HepG2 (cell line): ENCODE measurements around the gene RBM19. TPM values are rescaled to one million over a fixed set of nuclear protein-coding genes. Genes with fewer than 3 reads are reported as not detected.
A peak's percentile ranks its signal among the peaks of the same experiment; 100 is the strongest.

Source experiments
- EP300 ChIP-seq, 3 experiments: sonication (generic) in 1 of 3; formaldehyde crosslinking in 1 of 3; IDR thresholded peaks; 2 replicates each; pipeline versions ENCODE4 v1.5.1 to v1.6.1; 2011 to 2020; ENCODE audit warnings: low read depth in 2 of 3, low read length in 2 of 3, borderline replicate concordance in 1 of 3, improper control_type of control experiment in 1 of 3, mild to moderate bottlenecking in 1 of 3, missing genetic modification reagents in 1 of 3, moderate library complexity in 1 of 3
- FOSL2 ChIP-seq: sonication (generic); formaldehyde crosslinking; IDR thresholded peaks from 2 replicates; pipeline ENCODE4 v1.4.0; 2020; ENCODE audit warnings: missing genetic modification reagents
- GFI1 ChIP-seq: sonication (generic); formaldehyde crosslinking; IDR thresholded peaks from 2 replicates; pipeline ENCODE4 v1.5.0; 2020; ENCODE audit warnings: missing genetic modification reagents, mild to moderate bottlenecking, borderline replicate concordance
- MTA1 ChIP-seq: sonication (generic); formaldehyde crosslinking; IDR thresholded peaks from 2 replicates; pipeline ENCODE4 v1.4.0; 2020; ENCODE audit warnings: missing genetic modification reagents, mild to moderate bottlenecking, borderline replicate concordance
- NCOA5 ChIP-seq: sonication (generic); formaldehyde crosslinking; IDR thresholded peaks from 2 replicates; pipeline ENCODE4 v1.4.0; 2020; ENCODE audit warnings: missing genetic modification reagents
- SCMH1 ChIP-seq: sonication (generic); formaldehyde crosslinking; IDR thresholded peaks from 2 replicates; pipeline ENCODE4 v1.9.0; 2021; ENCODE audit warnings: missing genetic modification reagents, mild to moderate bottlenecking, borderline replicate concordance
- ZFP36L1 ChIP-seq: sonication (generic); formaldehyde crosslinking; IDR thresholded peaks from 2 replicates; pipeline ENCODE4 v1.8.0; 2022; ENCODE audit warnings: mild to moderate bottlenecking, missing genetic modification reagents, moderate library complexity
- ZNF337 ChIP-seq: sonication (generic); formaldehyde crosslinking; IDR thresholded peaks from 2 replicates; pipeline ENCODE4 v1.5.1; 2020; ENCODE audit warnings: missing genetic modification reagents, low read depth, mild to moderate bottlenecking, borderline replicate concordance
- ZNF496 ChIP-seq: sonication (generic); formaldehyde crosslinking; IDR thresholded peaks from 2 replicates; pipeline ENCODE4 v1.8.1; 2023; ENCODE audit warnings: mild to moderate bottlenecking, moderate library complexity, missing genetic modification reagents; ENCODE audit not compliant: insufficient replicate concordance
- ZNF777 ChIP-seq: sonication (generic); formaldehyde crosslinking; IDR thresholded peaks from 2 replicates; pipeline ENCODE4 v1.4.0; 2020; ENCODE audit warnings: missing genetic modification reagents
- polyA plus RNA-seq, 8 experiments: library from polyadenylated mRNA; depleted of rRNA in 3 of 8; stranded (reverse) in 7 of 8; unstranded in 1 of 8; fragments of >200 nt; fragmentation: Illumina TruSeq in 4 of 8; extraction: Trizol in 4 of 8; gene quantifications; 2 replicates each; pipeline versions ENCODE4 v1.2.1 to v1.2.3, GENCODE V29; 2011 to 2016; ENCODE audit warnings: low read depth in 4 of 8, missing spikeins in 1 of 8, mixed read lengths in 1 of 8; ENCODE audit not compliant: insufficient read depth in 1 of 8
- total RNA-seq, 5 experiments: library from RNA; depleted of rRNA; stranded (reverse); fragments of >200 nt; fragmentation: Illumina TruSeq; extraction: Trizol; gene quantifications; 2 replicates each; pipeline ENCODE4 v1.2.3, GENCODE V29; 2016; ENCODE audit warnings: low read depth in 1 of 5
- TF ChIP-seq, protein P1 (sequence below): sonication (generic); formaldehyde crosslinking; IDR thresholded peaks from 2 replicates; pipeline ENCODE4 v1.8.1; 2023; ENCODE audit warnings: mild to moderate bottlenecking, inconsistent platforms, moderate library complexity, missing genetic modification reagents, borderline replicate concordance
- TF ChIP-seq, protein P2 (sequence below): sonication (generic); formaldehyde crosslinking; IDR thresholded peaks from 2 replicates; pipeline ENCODE4 v1.4.0; 2020; ENCODE audit warnings: missing genetic modification reagents, borderline replicate concordance
- TF ChIP-seq, protein P3 (sequence below): sonication (generic); formaldehyde crosslinking; IDR thresholded peaks from 2 replicates; pipeline ENCODE4 v1.4.0; 2020; ENCODE audit warnings: missing genetic modification reagents
- TF ChIP-seq, protein P4 (sequence below): sonication (generic); formaldehyde crosslinking; IDR thresholded peaks from 2 replicates; pipeline ENCODE4 v1.9.0; 2021; ENCODE audit warnings: missing genetic modification reagents, borderline replicate concordance

Gene RBM19
- total and polyA plus RNA-seq, 2 of the 13 experiments (the other 11 are each of a cell fraction or from before 2014, with no cell fraction given) = 19.3 to 32.2 TPM

DNA sequence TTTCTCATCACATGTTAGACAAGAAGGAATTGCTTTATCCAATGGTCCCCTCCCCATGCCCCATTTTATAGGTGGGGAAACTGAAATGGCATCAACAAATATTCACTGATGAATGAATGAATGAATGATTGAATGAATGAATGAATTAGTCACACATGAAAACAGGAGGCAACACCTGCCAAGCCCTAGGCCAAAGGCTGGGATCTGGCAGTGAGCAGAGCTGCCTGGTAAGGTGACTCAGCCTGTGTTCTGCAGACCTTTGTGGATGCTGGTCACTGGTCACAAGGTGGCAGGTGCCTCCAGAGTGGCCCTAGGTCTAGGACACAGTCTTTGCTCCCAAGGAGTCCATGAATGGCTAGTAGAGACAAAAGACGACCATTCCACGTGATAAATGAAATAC is 188.4 kb downstream of the RBM19 start (continued):
- TF ChIP-seq NCOA5 (CRISPR knock-in tag) (no peak), ZNF777 (CRISPR knock-in tag) (no peak), GFI1 (CRISPR knock-in tag) (no peak), SCMH1 (CRISPR knock-in tag) (no peak), ZNF337 (CRISPR knock-in tag) (no peak), ZFP36L1 (CRISPR knock-in tag) (no peak), ZNF496 (CRISPR knock-in tag) (no peak), MTA1 (CRISPR knock-in tag) (no peak), EP300 (IDR thresholded peaks at IDR 0.05; ENCODE audit: low read depth in 2 of 2, low read length in 2 of 2) (no peak), EP300 (CRISPR knock-in tag; IDR thresholded peaks at IDR 0.05; ENCODE audit: borderline replicate concordance) (no peak), FOSL2 (0 out of 2 replicates have a peak, but pooled peaks have one; percentile 24)
- TF ChIP-seq, protein P1, sequence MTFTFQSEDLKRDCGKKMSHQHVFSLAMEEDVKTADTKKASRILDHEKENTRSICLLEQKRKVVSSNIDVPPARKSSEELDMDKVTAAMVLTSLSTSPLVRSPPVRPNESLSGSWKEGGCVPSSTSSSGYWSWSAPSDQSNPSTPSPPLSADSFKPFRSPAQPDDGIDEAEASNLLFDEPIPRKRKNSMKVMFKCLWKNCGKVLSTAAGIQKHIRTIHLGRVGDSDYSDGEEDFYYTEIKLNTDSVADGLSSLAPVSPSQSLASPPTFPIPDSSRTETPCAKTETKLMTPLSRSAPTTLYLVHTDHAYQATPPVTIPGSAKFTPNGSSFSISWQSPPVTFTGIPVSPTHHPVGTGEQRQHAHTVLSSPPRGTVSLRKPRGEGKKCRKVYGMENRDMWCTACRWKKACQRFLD (CRISPR knock-in tag) = no peak
- TF ChIP-seq, protein P2, sequence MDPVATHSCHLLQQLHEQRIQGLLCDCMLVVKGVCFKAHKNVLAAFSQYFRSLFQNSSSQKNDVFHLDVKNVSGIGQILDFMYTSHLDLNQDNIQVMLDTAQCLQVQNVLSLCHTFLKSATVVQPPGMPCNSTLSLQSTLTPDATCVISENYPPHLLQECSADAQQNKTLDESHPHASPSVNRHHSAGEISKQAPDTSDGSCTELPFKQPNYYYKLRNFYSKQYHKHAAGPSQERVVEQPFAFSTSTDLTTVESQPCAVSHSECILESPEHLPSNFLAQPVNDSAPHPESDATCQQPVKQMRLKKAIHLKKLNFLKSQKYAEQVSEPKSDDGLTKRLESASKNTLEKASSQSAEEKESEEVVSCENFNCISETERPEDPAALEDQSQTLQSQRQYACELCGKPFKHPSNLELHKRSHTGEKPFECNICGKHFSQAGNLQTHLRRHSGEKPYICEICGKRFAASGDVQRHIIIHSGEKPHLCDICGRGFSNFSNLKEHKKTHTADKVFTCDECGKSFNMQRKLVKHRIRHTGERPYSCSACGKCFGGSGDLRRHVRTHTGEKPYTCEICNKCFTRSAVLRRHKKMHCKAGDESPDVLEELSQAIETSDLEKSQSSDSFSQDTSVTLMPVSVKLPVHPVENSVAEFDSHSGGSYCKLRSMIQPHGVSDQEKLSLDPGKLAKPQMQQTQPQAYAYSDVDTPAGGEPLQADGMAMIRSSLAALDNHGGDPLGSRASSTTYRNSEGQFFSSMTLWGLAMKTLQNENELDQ (CRISPR knock-in tag) = no peak
- TF ChIP-seq, protein P3, sequence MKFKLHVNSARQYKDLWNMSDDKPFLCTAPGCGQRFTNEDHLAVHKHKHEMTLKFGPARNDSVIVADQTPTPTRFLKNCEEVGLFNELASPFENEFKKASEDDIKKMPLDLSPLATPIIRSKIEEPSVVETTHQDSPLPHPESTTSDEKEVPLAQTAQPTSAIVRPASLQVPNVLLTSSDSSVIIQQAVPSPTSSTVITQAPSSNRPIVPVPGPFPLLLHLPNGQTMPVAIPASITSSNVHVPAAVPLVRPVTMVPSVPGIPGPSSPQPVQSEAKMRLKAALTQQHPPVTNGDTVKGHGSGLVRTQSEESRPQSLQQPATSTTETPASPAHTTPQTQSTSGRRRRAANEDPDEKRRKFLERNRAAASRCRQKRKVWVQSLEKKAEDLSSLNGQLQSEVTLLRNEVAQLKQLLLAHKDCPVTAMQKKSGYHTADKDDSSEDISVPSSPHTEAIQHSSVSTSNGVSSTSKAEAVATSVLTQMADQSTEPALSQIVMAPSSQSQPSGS (CRISPR knock-in tag) = no peak
- TF ChIP-seq, protein P4, sequence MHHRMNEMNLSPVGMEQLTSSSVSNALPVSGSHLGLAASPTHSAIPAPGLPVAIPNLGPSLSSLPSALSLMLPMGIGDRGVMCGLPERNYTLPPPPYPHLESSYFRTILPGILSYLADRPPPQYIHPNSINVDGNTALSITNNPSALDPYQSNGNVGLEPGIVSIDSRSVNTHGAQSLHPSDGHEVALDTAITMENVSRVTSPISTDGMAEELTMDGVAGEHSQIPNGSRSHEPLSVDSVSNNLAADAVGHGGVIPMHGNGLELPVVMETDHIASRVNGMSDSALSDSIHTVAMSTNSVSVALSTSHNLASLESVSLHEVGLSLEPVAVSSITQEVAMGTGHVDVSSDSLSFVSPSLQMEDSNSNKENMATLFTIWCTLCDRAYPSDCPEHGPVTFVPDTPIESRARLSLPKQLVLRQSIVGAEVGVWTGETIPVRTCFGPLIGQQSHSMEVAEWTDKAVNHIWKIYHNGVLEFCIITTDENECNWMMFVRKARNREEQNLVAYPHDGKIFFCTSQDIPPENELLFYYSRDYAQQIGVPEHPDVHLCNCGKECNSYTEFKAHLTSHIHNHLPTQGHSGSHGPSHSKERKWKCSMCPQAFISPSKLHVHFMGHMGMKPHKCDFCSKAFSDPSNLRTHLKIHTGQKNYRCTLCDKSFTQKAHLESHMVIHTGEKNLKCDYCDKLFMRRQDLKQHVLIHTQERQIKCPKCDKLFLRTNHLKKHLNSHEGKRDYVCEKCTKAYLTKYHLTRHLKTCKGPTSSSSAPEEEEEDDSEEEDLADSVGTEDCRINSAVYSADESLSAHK (CRISPR knock-in tag) = no peak
